Osteoblast (primary cell): ENCODE data around the gene SOBP. TPM values are rescaled to one million over a fixed set of nuclear protein-coding genes. Genes with fewer than 3 reads are reported as not detected.

Experiments used
- DNase-seq: peaks from one replicate; pipeline ENCODE4 v3.0.0; 2011; ENCODE audit warnings: low spot score, mixed read lengths; ENCODE audit not compliant: insufficient read length; ENCODE audit errors: missing footprints
- H2AFZ ChIP-seq: 2 replicates; pipeline ENCODE4 v1.6.0; 2011; ENCODE audit warnings: mild to moderate bottlenecking, low read length
- H3K27ac ChIP-seq: 2 replicates; pipeline ENCODE4 v1.5.1; 2011; ENCODE audit warnings: mild to moderate bottlenecking, low read depth, low read length, moderate library complexity
- H3K27me3 ChIP-seq: 2 replicates; pipeline ENCODE4 v1.6.0; 2012; ENCODE audit warnings: mild to moderate bottlenecking, control low read depth, inconsistent platforms, low read length, moderate library complexity; ENCODE audit not compliant: insufficient read depth
- H3K36me3 ChIP-seq: 2 replicates; pipeline ENCODE4 v1.5.1; 2011; ENCODE audit warnings: mild to moderate bottlenecking, low read length, control low read depth, moderate library complexity; ENCODE audit not compliant: insufficient read depth
- H3K4me1 ChIP-seq: 2 replicates; pipeline ENCODE4 v1.5.1; 2011; ENCODE audit warnings: mild to moderate bottlenecking, low read length, control low read depth, moderate library complexity; ENCODE audit not compliant: insufficient read depth
- H3K4me2 ChIP-seq: 2 replicates; pipeline ENCODE4 v1.6.0; 2011; ENCODE audit warnings: mild to moderate bottlenecking, low read length; ENCODE audit not compliant: insufficient read depth
- H3K4me3 ChIP-seq: fragments of 200-600 bp; sonication (generic); 3 replicates; pipeline ENCODE4 v1.5.1; 2012; ENCODE audit warnings: mild to moderate bottlenecking, low read length, inconsistent platforms; ENCODE audit not compliant: insufficient read depth
- H3K79me2 ChIP-seq: 2 replicates; pipeline ENCODE4 v1.6.0; 2012; ENCODE audit warnings: mild to moderate bottlenecking, low read length, control low read depth, inconsistent platforms; ENCODE audit not compliant: insufficient read depth
- H3K9me3 ChIP-seq: 2 replicates; pipeline ENCODE4 v1.5.1; 2011; ENCODE audit warnings: low read depth, low read length, control low read depth
- H4K20me1 ChIP-seq: 2 replicates; pipeline ENCODE4 v1.6.0; 2012; ENCODE audit warnings: mild to moderate bottlenecking, low read length, control low read depth; ENCODE audit not compliant: insufficient read depth
- total RNA-seq: library from RNA; depleted of rRNA; stranded (reverse); fragments of >200 nt; gene quantifications from 2 replicates; pipeline ENCODE4 v1.2.3, GENCODE V29; 2012
- TF ChIP-seq, protein P1 (sequence below): IDR thresholded peaks from 2 replicates; pipeline ENCODE4 v1.5.1; 2011; ENCODE audit warnings: mild to moderate bottlenecking, low read depth, low read length, moderate library complexity; ENCODE audit errors: extremely low read depth

Gene SOBP
- total RNA-seq, 1 donor: 3.6 TPM

GRCh38 chr6:107633680-107634323 is 143.9 kb downstream of the SOBP start:
- Histone ChIP-seq H2AFZ (no peak overlapping the region), H3K4me1 (no peaks in the 10 kb centered on the region), H3K4me2 (no peak overlapping the region), H3K36me3 (no peaks in the 10 kb centered on the region), H4K20me1 (no peaks in the 10 kb centered on the region), H3K4me3 (no peak overlapping the region), H3K9me3 (no peaks in the 10 kb centered on the region), H3K27ac (no peak overlapping the region), H3K79me2 (no peaks in the 10 kb centered on the region), H3K27me3 (no peaks in the 10 kb centered on the region)
- DNase-seq: no peak
- TF ChIP-seq, protein P1, sequence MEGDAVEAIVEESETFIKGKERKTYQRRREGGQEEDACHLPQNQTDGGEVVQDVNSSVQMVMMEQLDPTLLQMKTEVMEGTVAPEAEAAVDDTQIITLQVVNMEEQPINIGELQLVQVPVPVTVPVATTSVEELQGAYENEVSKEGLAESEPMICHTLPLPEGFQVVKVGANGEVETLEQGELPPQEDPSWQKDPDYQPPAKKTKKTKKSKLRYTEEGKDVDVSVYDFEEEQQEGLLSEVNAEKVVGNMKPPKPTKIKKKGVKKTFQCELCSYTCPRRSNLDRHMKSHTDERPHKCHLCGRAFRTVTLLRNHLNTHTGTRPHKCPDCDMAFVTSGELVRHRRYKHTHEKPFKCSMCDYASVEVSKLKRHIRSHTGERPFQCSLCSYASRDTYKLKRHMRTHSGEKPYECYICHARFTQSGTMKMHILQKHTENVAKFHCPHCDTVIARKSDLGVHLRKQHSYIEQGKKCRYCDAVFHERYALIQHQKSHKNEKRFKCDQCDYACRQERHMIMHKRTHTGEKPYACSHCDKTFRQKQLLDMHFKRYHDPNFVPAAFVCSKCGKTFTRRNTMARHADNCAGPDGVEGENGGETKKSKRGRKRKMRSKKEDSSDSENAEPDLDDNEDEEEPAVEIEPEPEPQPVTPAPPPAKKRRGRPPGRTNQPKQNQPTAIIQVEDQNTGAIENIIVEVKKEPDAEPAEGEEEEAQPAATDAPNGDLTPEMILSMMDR: no peak

DNA sequence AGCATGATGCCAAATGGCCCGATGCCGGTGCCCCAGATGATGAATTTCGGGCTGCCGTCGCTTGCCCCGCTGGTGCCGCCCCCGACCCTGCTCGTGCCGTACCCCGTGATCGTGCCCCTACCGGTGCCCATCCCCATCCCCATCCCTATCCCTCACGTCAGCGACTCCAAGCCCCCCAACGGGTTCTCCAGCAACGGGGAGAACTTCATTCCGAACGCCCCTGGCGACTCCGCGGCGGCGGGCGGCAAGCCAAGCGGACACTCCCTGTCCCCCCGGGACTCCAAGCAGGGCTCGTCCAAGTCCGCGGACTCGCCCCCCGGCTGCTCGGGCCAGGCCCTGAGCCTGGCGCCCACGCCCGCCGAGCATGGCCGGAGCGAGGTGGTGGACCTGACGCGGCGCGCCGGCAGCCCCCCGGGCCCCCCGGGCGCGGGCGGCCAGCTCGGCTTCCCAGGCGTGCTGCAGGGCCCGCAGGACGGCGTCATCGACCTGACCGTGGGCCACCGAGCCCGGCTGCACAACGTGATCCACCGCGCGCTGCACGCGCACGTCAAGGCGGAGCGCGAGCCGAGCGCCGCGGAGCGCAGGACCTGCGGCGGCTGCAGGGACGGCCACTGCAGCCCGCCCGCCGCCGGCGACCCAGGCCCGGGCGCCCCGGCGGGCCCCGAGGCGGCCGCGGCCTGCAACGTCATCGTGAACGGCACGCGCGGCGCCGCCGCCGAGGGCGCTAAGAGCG is 144.6 kb downstream of the SOBP start:
- Histone ChIP-seq H2AFZ (no peak overlapping the region), H3K27ac (no peak overlapping the region), H3K4me2 (no peak overlapping the region), H3K79me2 (no peaks in the 10 kb centered on the region), H3K36me3 (no peaks in the 10 kb centered on the region), H3K4me1 (no peaks in the 10 kb centered on the region), H3K4me3 (no peak overlapping the region), H4K20me1 (no peaks in the 10 kb centered on the region), H3K27me3 (no peaks in the 10 kb centered on the region), H3K9me3 (no peaks in the 10 kb centered on the region)
- peak; percentile 73 for DNase-seq
- TF ChIP-seq, protein P1: no peak

GRCh38 chr6:107635057-107635515 is 145.2 kb downstream of the SOBP start:
- no peak for DNase-seq
- Histone ChIP-seq H3K4me2 (no peak overlapping the region), H4K20me1 (no peaks in the 10 kb centered on the region), H3K4me3 (no peak overlapping the region), H3K27ac (no peak overlapping the region), H3K36me3 (no peaks in the 10 kb centered on the region), H3K4me1 (no peaks in the 10 kb centered on the region), H2AFZ (no peak overlapping the region), H3K79me2 (no peaks in the 10 kb centered on the region), H3K9me3 (no peaks in the 10 kb centered on the region), H3K27me3 (no peaks in the 10 kb centered on the region)
- TF ChIP-seq, protein P1: no peak

GRCh38 chr6:107636486-107636885 is 146.6 kb downstream of the SOBP start:
- Histone ChIP-seq H3K27ac (no peak overlapping the region), H2AFZ (no peak overlapping the region), H3K4me1 (no peaks in the 10 kb centered on the region), H3K4me3 (no peak overlapping the region), H3K9me3 (no peaks in the 10 kb centered on the region), H3K79me2 (no peaks in the 10 kb centered on the region), H3K36me3 (no peaks in the 10 kb centered on the region), H3K4me2 (no peak overlapping the region), H3K27me3 (no peaks in the 10 kb centered on the region), H4K20me1 (no peaks in the 10 kb centered on the region)
- no peak for DNase-seq
- TF ChIP-seq, protein P1: no peak
